HepG2 (cell line): ENCODE measurements around the gene TSPAN7. TPM values are rescaled to one million over a fixed set of nuclear protein-coding genes. Genes with fewer than 3 reads are reported as not detected.

Experiments used
- ATAC-seq: fragments of 200-7000 bp; cut with Tn5 transposase; 3 replicates; pipeline ENCODE4 v1.9.1; 2020; ENCODE audit warnings: mild to moderate bottlenecking, moderate library complexity
- BruUV-seq: library from RNA; stranded (reverse); fragments of 400-500 nt; replicated peaks from 2 replicates; lab custom pipeline; 2021; lab: Mats Ljungman, UMichigan
- CTCF ChIA-PET: fragments of 300-600 bp; formaldehyde crosslinking; extraction: SDS; loops from one replicate; lab custom pipeline; 2021; ENCODE audit warnings: low total read pairs, inconsistent platforms, low intra/inter-chr PET ratio; lab: Yijun Ruan, JAX
- POLR2A ChIA-PET: fragments of 350-600 bp; sonication (Branson Sonifier 250); formaldehyde crosslinking; loops from one replicate; lab custom pipeline; 2020; ENCODE audit warnings: antibody characterized with exemption, inconsistent platforms; lab: Yijun Ruan, JAX
- DNase-seq: peaks from one replicate; pipeline ENCODE4 v3.0.0-alpha.2; 2015; ENCODE audit warnings: low spot score
- FAIRE-seq: peaks from 3 replicates; lab custom pipeline; 2011; peaks lifted over from hg19 to GRCh38; lab: Jason Lieb, UNC
- H2AFZ ChIP-seq: one replicate; pipeline ENCODE4 v1.6.1; 2011; ENCODE audit warnings: low read length, inconsistent platforms
- H3K27ac ChIP-seq: fragments of 300-600 bp; 3 replicates; pipeline ENCODE4 v1.8.0; 2011; ENCODE audit warnings: mixed run types, mild to moderate bottlenecking, mixed read lengths, low read length, inconsistent platforms; ENCODE audit not compliant: insufficient read depth; ENCODE audit errors: extremely low read length
- H3K27me3 ChIP-seq, 2 experiments: fragments of 200-600 bp in 1 of 2; 2 replicates in 1 of 2; 3 replicates in 1 of 2; pipeline versions ENCODE4 v1.6.0 to v1.8.0; 2011; ENCODE audit warnings: low read length in 2 of 2, mild to moderate bottlenecking in 2 of 2, moderate library complexity in 2 of 2, inconsistent platforms in 1 of 2; ENCODE audit not compliant: insufficient read depth in 2 of 2, control insufficient read depth in 1 of 2
- H3K36me3 ChIP-seq, 2 experiments: fragments of 200-600 bp in 1 of 2; replicated peaks in 1 of 2; 2 replicates in 1 of 2; 3 replicates in 1 of 2; pipeline versions ENCODE4 v1.5.1 to v1.8.0; 2011; ENCODE audit warnings: low read length in 2 of 2, inconsistent platforms in 1 of 2; ENCODE audit not compliant: insufficient read depth in 2 of 2, control insufficient read depth in 1 of 2
- H3K4me1 ChIP-seq: 2 replicates; pipeline ENCODE4 v1.5.1; 2012; ENCODE audit warnings: low read length, inconsistent platforms; ENCODE audit not compliant: insufficient read depth
- H3K4me2 ChIP-seq: 2 replicates; pipeline ENCODE4 v1.6.0; 2011; ENCODE audit warnings: low read depth, low read length, inconsistent platforms
- H3K4me3 ChIP-seq, 3 experiments: fragments of 200-600 bp in 1 of 3; sonication (generic), shearing (Covaris generic) in 1 of 3; replicated peaks in 1 of 3; 2 replicates each; pipeline ENCODE4 v1.5.1; 2011 to 2016; ENCODE audit warnings: low read length in 3 of 3, inconsistent platforms in 2 of 3, low read depth in 2 of 3, mild to moderate bottlenecking in 2 of 3, control low read depth in 1 of 3, mixed read lengths in 1 of 3; ENCODE audit not compliant: insufficient read depth in 1 of 3
- H3K79me2 ChIP-seq: one replicate; pipeline ENCODE4 v1.6.1; 2011; ENCODE audit warnings: low read length, inconsistent platforms; ENCODE audit not compliant: insufficient read depth
- H3K9ac ChIP-seq: 2 replicates; pipeline ENCODE4 v1.6.0; 2011; ENCODE audit warnings: mild to moderate bottlenecking, low read depth, low read length, inconsistent platforms; ENCODE audit not compliant: insufficient read depth
- H3K9me3 ChIP-seq: 2 replicates; pipeline ENCODE4 v1.5.1; 2012; ENCODE audit warnings: mild to moderate bottlenecking, low read length
- H4K20me1 ChIP-seq: 2 replicates; pipeline ENCODE4 v1.6.0; 2011; ENCODE audit warnings: inconsistent platforms, mild to moderate bottlenecking, low read length, moderate library complexity; ENCODE audit not compliant: insufficient read depth
- CEBPB ChIP-seq: IDR thresholded peaks from 2 replicates; pipeline ENCODE4 v1.6.1; 2011; ENCODE audit warnings: low read depth, low read length, improper control_type of control experiment, borderline replicate concordance
- GABPB1 ChIP-seq: IDR thresholded peaks from 2 replicates; pipeline ENCODE4 v1.6.1; 2016; ENCODE audit warnings: mild to moderate bottlenecking, missing genetic modification reagents, moderate library complexity, missing compliant biosample characterization
- ZFP62 ChIP-seq: sonication (generic); formaldehyde crosslinking; IDR thresholded peaks from 2 replicates; pipeline ENCODE4 v1.4.0; 2020; ENCODE audit warnings: missing genetic modification reagents
- ZNF790 ChIP-seq: sonication (generic); formaldehyde crosslinking; IDR thresholded peaks from 2 replicates; pipeline ENCODE4 v1.8.0; 2022; ENCODE audit warnings: missing genetic modification reagents, mild to moderate bottlenecking, borderline replicate concordance
- WGBS: methylation state at CpG from one replicate; pipeline ENCODE4 v1.1.6; 2017; ENCODE audit warnings: low lambda C conversion rate; 5-methylcytosine and 5-hydroxymethylcytosine counted together
- in situ Hi-C: cut with HindIII; loops from 2 replicates; pipeline ENCODE4 v1.10.0; 2017; ENCODE audit warnings: low pct_unique_long_range_greater_than_20kb; ENCODE audit not compliant: extremely low pct_ligation_motif_present
- intact Hi-C: fragments of 100-400 bp; cut with micrococcal nuclease; formaldehyde crosslinking; loops from one replicate; pipeline ENCODE4 v1.10.0; 2022; ENCODE audit not compliant: unreplicated experiment
- polyA plus RNA-seq, 8 experiments: library from polyadenylated mRNA; depleted of rRNA in 3 of 8; stranded (reverse) in 7 of 8; unstranded in 1 of 8; fragments of >200 nt; fragmentation: Illumina TruSeq in 4 of 8; extraction: Trizol in 4 of 8; gene quantifications; 2 replicates each; pipeline versions ENCODE4 v1.2.1 to v1.2.3, GENCODE V29; 2011 to 2016; ENCODE audit warnings: low read depth in 4 of 8, missing spikeins in 1 of 8, mixed read lengths in 1 of 8; ENCODE audit not compliant: insufficient read depth in 1 of 8
- total RNA-seq, 5 experiments: library from RNA; depleted of rRNA; stranded (reverse); fragments of >200 nt; fragmentation: Illumina TruSeq; extraction: Trizol; gene quantifications; 2 replicates each; pipeline ENCODE4 v1.2.3, GENCODE V29; 2016; ENCODE audit warnings: low read depth in 1 of 5

Gene TSPAN7
- total and polyA plus RNA-seq, 2 of the 13 experiments (the other 11 are each of a cell fraction or from before 2014, with no cell fraction given) = 21.4 to 47.1 TPM

DNA sequence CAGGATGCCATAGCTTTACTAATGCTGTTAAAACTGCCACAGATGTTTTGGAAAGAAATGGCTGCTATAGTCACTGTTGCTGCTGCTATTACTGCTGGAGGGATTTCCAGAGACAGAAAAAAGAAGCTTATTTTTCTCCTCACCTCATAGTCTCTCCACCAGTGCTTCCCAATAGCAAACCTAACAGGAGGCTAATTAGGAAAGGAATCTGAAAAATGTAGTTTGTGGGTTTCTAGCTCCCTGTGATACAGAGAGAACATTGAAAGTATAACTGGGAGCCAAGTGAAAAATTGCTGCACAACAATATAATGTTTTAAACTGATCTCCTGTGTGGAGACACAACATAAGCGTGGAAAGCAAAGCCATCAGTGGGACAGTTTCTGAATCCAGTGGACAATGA lies 8.6 kb upstream of the TSPAN7 start:
- no peak for TF ChIP-seq ZNF790
- TF ChIP-seq, all 625 proteins: peak for 0
- intact Hi-C loops (no loop called here), in situ Hi-C loops (no loop called here)
- DNase-seq = no peak
- Histone ChIP-seq H4K20me1 (no peaks in the 10 kb centered on the region), H3K4me2 (no peak overlapping the region), H3K4me3 (no peak overlapping the region), H3K36me3 (no peaks in the 10 kb centered on the region), H3K79me2 (no peaks in the 10 kb centered on the region), H3K4me1 (no peaks in the 10 kb centered on the region), H3K27ac (no peak overlapping the region), H3K9ac (no peak overlapping the region), H3K27me3 (no peaks in the 10 kb centered on the region), H2AFZ (no peak overlapping the region), H3K9me3 (no peaks in the 10 kb centered on the region)
- no TSS peak for BruUV-seq
- ChIA-PET POLR2A (no interaction called here), CTCF (no interaction called here)
- ATAC-seq = no peak
- FAIRE-seq = no peak
- 0% methylated on average over 1 of the region's 1 CpG for WGBS

DNA sequence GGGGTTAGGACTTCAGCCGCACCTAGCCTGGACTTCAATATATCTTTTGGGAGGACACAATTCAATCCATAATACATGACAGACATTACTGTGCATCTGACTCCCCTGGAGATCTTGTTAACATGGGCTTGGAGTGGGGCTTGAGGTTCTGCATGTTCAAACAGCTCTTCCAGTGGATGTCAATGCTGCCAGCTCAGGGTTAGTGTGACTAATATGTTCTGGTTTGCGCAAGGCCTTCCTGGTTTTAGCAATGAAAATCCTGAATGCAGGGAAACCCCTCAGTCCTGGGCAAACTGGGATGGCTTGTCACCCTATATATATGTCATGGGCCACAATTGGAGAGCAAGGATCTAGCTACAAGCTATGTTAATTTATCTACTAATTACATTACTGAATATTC lies 2.7 kb upstream of the TSPAN7 start:
- DNase-seq (no peak), FAIRE-seq (no peak), ATAC-seq (no peak)
- Histone ChIP-seq H4K20me1 (no peaks in the 10 kb centered on the region), H3K27me3 (no peaks in the 10 kb centered on the region), H3K79me2 (peaks cover 2% of the 10 kb centered on the region), H3K4me1 (0 out of 2 replicates have a peak, but pooled peaks cover 8% of the 10 kb centered on the region), H3K9me3 (no peaks in the 10 kb centered on the region), H3K27ac (no peak overlapping the region), H3K36me3 (no peaks in the 10 kb centered on the region), H3K9ac (no peak overlapping the region), H3K4me2 (no peak overlapping the region), H3K4me3 (no peak overlapping the region), H2AFZ (no peak overlapping the region)
- intact Hi-C loops (no loop called here), in situ Hi-C loops (no loop called here)
- ChIA-PET POLR2A (no interaction called here), CTCF (no interaction called here)
- 83% methylated on average over 1 of the region's 2 CpGs for WGBS
- no peak for TF ChIP-seq GABPB1 (CRISPR knock-in tag)
- TF ChIP-seq ZFP62 = no peak
- TF ChIP-seq CEBPB = peak; percentile 7; the same call in 1 of the 2 replicates
- no TSS peak for BruUV-seq
